ENCODE measurements around the gene TMOD2.

Gene TMOD2

DNA sequence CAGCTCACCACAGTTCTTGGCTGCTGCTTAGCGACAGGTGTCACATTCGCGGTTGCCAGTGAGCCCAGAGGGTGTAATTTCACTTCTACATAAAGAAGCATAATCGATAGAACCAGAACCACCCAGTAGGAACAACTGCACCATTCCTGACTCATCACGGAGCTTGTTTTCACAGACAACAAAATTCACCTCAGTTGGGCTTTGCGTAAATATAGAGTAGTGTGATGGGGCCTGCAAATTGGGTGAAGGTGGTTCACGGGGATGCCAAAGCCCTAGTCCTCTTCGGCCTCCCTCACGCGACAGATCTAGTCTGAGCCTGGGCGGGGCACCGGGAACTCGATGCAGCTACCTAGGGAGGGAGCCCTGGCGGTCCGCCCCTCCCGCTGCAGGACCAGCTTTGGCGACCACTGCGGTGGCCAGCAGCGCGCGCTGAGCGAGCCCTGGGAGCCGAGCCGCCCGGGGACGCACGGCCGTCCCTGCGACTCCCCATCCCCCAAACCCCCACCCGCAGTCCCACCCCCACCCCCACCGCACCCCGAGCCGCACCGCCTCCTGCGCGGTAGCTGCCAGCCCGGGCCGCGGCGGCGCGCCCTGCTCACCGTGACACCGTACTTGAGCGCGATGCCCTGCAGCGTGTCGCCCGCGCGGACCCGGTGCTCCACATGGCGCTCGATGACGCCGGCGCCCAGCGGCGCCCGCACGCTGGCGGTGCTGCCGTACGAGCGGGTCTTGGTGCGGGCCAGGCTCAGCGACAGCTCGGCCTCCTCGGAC, 14.5 kb upstream of the TMOD2 start:
- peak; percentile 71 for DNase-seq

DNA sequence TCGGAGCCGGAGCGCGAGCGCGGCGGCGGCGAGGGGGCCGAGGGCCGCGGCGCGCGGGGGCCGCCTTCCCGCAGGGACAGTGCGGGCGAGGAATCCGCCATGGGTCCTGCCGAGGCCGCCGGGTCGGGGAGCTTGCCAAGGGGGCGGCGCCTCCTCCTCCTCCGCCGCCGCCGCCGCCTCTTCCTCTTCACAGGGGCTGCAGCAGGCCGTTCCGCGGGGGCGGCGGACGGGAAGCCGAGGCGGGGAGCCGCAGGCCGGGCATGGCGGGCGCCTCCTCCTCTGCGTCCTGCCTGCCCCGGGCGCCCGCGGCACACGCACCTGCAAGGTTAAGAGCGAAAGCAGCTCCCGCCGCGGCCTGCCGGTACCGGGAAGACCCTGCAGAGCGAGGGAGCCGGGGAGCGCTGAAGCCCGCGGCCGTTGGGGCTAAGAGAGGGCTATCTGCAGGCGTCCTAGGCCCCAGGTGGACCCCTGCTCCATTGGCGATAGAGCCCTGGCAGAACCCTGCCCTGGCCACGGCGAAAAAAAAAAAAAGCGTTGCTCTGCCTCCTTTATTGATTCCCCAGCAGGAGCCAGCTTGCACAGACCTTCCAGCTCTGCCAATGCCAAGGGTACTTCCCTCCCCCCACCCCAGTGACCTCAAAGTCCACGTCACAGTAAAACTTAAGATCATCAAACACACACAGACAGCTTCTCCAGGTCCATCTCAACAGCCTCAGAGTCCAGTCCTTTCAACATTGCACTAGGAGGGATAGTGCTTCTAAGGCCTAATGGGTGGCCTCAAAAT, 13.7 kb upstream of the TMOD2 start, which contains the start of gene LYSMD2:
TSS of gene LYSMD2 (minus strand) at position 134 of the 784 bp plus-strand sequence. CDS start at position 101, 33 bp downstream.
- DNase-seq = peak; percentile 75

DNA sequence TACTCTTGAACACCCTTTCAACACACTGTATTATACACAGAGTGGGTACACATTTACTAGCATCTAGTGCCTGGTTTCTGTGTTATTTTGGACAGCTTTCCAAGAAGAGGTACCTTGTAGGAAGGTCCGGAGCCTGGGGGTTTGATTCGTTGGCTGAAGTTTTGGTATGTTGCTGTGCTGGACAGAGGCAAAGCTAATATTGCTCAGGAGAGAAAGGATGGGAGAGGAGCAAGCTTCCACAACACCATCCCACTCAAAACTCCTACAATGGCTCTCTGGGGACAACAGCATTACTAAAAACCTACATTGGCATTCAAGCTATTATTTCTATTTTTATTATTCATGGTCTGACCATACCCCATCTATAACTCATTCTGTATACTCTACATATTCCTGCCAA, 12.8 kb upstream of the TMOD2 start:
- DNase-seq = no peak

DNA sequence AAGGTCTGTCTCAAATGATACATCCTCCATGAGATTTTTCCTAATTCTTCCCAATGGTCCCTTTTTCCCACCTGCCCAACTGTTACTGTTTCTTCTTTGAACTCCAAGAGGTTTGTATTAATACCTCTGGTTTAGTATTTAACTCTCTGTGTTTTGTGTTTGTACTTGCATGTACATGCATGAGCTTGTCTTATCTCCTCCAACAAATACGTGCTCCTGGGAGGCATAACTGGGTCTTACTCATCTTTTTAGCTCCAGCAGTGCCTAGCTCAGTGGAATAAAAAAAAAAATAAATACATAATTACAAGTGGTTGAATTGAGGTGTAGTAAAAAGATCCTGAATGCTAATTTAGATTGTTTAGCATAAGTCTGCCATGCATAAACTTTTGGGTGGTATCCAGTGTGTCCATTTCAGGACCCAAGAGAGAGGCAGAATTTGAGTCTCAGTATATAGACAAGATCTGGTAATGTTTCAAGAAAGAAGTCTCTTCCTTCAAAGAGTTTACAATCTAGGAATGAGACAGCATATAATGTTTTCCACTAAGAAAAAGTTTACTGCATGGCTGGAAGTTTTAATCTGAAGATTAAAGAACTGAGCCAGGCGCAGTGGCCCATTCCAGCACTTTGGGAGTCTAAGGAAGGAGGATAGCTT, 12.2 kb upstream of the TMOD2 start:
- no peak for DNase-seq

DNA sequence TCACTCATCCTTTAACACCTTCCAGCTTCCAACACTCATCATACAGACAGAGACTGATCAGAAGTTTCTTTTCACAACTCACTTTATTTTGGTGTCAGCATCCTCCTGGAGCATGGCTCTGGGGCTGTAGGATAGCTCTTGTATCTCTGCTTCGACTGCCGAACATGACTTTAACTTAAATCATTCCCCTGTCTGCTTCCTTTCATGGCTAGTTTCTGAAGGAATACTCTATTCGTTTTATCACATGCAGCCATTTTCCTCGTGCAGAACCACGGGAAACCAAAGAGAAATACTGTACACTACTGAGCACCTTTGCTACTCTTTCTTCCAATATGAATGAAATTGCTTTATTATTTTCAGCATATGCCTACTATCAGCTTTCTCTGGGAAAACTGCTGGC, 2.1 kb upstream of the TMOD2 start:
- DNase-seq = no peak

DNA sequence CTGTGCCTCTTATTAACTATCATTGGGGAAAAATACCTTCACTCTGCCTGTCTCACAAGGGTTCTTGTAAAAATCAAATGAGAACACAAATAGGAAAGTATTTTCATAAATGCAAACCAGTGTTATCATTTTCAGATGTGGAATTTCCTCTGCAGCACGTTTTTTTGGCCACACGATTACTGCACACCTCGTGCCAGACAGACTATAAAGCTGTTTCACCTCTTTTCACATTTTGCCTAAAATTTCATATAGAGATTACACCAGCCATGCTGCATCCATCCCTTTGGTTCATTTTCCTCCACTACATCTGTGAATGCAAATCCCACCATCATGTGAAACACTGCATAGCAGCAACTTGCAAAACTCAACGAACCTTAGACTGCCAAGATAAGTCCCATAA, 1.2 kb upstream of the TMOD2 start:
- DNase-seq = no peak

DNA sequence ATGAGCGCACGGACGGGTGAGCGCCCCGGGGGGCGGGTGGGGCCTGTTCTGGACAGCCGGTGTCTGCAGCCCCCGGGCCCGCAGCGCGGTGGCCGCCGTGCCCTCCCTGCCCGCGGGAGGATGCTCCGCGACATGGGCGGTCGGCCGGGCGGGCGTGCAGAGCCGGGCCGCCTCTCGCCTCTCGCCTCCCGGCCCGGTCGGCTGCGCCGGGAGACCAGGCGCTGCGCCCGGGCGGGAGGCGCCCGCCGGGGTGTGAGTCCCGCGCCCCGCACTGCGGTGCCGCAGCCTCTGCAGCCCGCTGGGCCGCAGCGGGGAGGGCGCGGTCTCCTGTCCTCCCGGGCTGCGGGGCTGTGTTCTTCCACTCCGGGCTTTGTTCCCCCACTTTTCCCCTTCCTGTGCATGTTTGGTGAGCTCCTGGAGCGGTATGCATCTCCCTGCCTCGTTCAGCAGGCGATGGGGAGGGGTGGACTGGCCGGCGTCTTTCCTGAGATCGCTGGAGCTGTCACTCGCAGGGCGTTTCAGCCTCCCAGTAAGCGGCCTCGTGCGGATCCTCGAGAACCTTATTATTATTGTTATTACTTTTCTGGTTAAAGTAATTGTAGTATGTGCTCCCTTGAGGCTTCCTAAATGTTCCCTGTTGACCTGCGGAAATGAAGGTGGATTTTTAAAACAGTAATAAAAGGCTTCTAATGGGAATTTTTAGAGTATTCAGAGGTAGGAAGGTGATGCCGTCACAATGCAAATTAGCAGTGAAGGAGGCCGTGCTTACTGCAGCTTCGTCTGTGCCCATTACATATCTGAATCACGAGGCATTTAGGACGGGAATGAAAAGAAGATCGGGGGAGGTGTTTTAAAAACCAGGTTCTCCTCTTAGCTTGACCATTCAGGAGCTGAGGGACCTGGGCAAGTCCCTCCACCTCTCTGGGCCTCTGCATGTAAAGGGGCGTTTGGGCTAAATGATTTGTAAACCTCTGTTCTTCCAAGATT, 593 bp downstream of the TMOD2 start:
- DNase-seq = peak; percentile 43

DNA sequence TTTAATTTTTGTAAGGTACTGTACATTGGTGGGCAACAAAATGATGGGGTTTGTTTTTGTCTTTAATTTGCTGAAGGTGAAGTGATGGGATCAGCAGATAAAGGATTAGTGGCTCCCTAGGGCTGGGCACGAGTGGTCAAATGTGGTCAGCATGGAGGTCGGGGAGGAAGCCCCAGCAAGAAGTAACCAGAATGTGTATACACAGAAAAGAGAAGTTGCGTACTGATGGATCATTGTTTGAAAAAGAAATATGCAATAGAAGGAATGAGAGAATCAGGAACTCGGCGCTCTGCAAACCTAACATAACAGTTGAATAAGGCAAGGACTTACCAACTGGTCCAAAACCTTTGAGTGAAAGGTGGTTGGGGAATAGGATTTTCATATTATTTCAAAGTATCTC, 1.5 kb downstream of the TMOD2 start:
- DNase-seq = no peak

DNA sequence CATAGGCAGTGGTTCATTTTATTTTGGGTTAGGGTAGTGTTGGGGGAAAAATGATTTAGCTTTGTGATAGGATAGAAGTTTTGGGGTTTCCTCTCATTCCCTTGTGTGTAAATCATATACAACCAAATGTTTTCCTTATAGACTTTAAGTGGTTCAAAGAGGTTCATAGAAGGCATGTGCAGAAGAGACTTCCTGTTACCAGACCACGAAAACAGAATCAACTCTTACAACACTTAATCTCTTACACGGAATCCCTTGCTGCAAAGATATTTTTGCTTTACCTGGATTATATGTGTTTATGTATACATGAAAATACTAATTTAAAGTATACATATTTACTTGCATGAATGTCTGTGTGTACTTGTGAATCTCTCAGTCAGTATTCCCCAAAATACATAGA, 2.9 kb downstream of the TMOD2 start:
- no peak for DNase-seq

DNA sequence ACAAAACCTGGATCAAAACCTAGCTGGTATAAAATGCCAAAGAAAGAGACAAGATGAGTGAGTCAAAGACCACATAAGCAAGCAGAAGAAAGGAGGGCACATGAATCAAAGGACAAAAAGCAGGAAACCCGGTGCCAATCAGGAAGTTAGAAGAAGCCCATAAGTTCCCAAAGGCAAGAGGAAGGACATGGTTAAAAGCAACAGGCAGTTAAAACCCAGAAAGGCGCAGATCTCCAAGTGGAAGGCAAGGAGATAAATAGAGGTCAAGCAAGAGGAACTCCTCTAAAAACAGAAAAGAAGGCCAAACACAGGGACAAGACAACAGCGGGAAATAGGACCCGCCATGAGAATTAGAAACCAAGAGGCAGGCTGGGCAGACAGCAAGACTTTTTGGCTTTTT, 4.4 kb downstream of the TMOD2 start:
- DNase-seq = no peak

DNA sequence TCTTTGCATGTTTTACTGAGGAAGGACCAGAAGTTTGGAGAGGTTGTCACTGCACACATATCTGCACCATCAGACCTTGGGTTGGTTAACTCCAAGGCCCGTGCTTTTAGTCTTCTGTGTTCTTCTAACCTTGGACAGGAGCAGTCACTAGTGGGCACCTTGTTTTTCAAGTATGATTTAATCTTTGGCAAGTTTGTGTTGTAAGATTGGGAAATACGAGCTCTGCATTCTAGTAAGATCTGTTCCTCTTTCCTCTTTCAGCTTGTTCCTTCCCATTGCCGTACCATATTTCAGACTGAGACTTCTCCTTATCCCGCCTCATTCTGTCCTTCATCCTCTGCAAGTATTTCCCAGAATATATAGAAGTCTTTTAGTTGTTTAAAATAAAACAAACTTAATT, 5.1 kb downstream of the TMOD2 start:
- DNase-seq = no peak

DNA sequence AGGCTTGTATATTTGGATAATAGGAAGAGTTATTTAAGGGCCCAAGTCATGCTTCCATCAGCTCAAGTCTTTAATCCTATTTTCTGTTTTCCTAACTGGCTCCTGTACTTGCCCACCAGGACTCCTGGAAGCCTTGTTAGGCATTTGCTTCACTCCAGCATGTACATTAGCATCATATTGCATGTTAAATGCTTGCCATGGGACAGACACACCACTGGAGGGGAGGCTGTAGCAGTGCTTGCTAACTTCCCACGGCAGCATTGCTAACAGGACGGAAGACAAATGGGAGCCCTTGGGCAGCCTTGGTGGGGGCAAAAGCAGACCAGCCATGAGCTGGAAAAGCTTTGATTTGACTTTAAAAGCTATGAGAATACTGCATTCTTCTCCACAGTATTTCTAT, 6.1 kb downstream of the TMOD2 start:
- no peak for DNase-seq

DNA sequence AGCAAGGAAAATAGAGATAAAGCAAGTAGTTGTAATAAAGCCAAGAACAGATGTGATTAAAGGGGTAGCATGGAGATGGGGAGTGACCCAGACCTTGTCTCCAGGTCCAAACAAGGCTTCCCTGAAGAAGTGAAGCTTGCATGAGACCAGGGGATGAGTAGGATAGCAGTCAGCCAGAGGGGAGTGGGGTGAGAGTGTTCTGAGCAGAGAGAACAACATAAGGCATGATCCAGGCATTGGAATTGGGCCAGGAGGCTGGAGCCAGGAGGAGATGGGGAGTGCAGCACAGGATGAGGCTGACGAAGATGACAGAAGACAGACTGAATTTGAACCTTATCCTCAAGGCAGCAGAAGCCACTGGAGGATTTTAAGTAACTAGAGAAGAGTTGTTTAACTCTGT, 7.2 kb downstream of the TMOD2 start:
- DNase-seq = no peak

DNA sequence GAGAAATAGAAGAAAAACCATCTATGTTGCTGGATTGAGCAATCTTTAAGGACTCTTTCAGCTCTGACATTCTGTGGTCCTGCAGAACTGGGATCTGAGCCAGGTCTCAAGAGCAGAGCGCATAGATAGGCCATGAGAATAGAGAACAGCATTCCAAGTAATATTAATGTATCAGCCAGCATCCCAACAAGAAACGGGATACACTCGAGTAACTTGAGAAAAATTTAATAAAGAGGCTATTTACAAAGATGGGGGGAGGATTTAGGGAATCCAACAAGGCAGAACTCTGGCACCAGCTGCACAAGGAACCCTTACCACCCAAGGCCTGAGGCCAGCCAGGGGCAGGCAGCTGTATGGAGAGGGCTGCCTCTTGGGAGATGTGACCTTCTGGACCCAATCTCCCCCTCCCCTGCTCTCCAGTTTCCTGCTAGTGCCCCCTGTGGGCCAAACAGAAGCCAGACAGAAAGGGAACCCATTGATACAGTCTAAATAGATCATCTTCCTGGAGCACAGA, 8.2 kb downstream of the TMOD2 start:
- DNase-seq = peak; percentile 35

DNA sequence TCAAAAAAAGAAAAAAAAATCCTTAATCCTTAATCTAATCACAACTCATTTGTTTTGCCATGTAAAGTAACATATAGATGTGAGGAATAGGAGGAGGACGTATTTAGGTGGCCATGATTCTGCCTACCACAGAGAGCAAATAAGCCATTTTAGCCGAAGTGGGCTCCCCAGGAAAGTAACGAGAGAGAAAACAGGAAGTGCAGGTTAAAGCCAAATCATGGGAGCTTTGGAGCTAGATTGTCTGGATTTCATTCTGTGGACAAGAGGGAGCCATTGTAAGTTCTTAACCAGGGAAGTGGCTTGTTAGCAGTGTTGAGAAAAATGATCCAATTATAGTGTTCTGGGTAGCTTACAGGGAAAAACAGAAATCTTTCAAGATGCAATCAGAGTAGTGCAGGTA, 9.4 kb downstream of the TMOD2 start:
- no peak for DNase-seq

DNA sequence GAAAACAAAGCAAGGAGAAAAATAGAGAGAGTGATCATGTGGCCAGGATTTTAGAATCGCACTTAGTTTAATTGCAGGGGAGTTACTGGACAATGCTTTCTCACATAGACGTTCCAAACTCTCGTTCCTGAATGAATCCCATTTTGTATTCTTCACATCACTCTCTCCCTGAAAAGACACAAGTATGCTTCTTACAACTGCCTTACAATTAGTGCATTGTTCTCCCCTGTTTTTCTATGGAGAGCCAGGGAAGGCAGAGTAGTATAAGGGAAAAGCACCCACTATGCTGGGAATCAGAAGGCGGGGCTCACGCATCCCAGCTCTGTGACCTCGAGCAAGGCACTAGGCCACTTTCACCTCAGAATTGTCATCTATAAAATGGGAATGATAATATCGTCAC, 14.4 kb downstream of the TMOD2 start:
- no peak for DNase-seq

DNA sequence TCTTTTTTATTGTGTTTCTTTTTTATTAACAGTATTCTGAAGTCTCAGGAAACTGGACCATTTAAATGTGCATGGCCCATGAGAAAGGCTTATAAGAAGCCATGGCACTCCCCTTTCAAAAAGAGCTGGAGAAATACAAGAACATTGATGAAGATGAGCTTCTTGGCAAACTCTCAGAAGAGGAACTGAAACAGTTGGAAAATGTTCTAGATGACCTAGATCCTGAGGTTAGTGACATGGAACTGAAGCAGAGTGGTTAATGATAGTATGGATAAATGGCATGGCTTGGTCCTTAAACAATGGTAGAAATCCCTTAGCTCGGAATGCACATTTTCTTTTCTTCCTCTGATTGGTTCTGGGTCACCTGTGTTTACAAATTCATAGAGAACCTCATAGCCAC, 14.9 kb downstream of the TMOD2 start:
- no peak for DNase-seq

DNA sequence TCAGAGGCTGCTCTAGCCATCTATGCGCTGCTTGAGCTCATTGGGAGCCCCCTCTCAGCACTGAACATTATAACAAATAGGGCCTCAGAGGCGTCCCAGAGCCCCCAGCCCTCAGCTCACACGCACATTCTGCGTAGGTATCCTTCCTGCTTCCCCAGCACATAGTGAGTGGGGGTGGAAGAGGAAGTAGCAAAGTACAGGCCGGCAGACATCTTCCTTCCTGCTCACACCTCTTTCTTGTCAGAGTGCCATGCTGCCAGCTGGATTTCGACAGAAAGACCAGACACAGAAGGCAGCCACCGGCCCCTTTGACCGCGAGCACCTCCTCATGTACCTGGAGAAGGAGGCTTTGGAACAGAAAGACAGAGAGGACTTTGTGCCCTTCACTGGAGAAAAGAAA, 16.6 kb downstream of the TMOD2 start:
- no peak for DNase-seq

DNA sequence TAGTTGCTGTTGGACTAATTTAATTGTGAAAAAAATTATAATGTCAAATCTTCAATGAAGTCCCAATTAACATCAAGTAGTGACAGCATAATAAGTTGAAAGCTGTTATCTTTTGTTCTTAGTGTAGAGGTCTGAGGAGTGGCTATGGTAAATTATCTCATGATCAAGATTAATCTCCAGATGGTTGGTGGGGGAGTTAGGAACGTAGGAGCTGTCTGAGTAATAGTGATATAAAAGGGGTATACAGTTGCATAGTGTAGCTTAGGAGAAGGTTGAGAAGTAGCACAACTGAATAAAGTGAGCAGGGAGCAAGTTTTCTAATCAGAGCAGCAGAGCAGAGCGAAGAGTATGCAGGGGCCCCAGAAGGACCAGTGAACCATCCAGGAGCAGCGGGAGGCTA, 19.5 kb downstream of the TMOD2 start:
- DNase-seq = no peak

DNA sequence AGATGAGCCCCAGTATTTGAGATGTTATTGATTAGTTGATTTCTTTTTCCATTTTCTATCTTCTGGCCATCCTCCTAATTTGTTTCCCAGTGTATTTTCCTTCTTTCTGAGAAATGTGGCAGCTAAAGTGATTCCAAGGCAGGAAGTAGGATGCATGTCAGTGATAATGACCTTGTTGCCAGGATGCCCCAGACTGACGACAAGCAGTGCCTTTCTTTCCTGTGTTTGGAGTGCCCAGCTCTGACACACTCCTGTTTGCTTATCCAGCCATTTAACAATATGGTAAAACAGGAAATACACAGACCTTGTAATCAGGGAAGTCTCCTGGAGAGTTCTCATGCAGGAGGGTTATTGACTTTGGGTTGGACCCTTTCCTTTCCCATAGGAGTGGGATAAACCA, 20.4 kb downstream of the TMOD2 start:
- no peak for DNase-seq

DNA sequence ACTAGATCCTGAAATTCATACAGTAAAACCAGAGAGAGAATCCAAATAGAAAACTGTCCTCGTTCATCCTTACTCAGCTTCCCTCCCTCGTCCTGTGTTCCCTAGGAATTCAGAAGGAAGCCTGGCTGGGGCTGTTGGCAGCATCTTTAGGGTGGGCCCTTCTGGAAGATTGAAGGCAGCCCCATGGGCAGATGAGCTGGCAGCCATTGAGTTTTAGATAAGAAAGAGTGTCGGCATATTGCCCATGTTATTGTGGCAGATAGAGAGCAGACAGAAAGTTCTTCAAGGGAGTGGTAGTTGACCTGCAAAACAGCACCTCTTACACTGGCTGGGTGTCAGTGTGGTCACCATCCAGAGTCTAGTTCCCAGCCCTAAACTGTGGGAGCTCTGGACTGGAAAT, 23.5 kb downstream of the TMOD2 start:
- no peak for DNase-seq
